Kidney tubule cell (primary cell): ENCODE measurements around the gene MUS81.
"Not testable (repeated sequence)": the region's sequence is repeated elsewhere in the genome, so short reads cannot be mapped to it uniquely, and the experiment has no call there.

Source experiments
- DNase-seq: peaks from one replicate; pipeline ENCODE4 v3.0.0-alpha.2; 2018; ENCODE audit warnings: low spot score

The MUS81 gene

GRCh38 chr11:65860278-65861164 lies at the start of gene MUS81:
Gene MUS81 (plus strand): TSS chr11:65860433. CDS start chr11:65860754, 321 bp downstream.
- DNase-seq, result peak; percentile 98

GRCh38 chr11:65811764-65812475 lies 48.3 kb upstream of the MUS81 start:
- no peak for DNase-seq

GRCh38 chr11:65814131-65814985 lies 45.9 kb upstream of the MUS81 start:
- DNase-seq, result peak; percentile 16

GRCh38 chr11:65814986-65815565 lies 45.2 kb upstream of the MUS81 start:
- no peak for DNase-seq

GRCh38 chr11:65816696-65817095 lies 43.5 kb upstream of the MUS81 start:
- no peak for DNase-seq

- DNase-seq, result no peak
These were observed 42.9 kb upstream of the MUS81 start for GRCh38 chr11:65817312-65817834.

GRCh38 chr11:65817835-65818680 lies 42.2 kb upstream of the MUS81 start:
- DNase-seq, result peak; percentile 86

- no peak for DNase-seq
These were observed 39.1 kb upstream of the MUS81 start for GRCh38 chr11:65821107-65821506.

GRCh38 chr11:65822776-65823528 lies 37.3 kb upstream of the MUS81 start:
- DNase-seq, result no peak

- DNase-seq, result no peak
These were observed 33.1 kb upstream of the MUS81 start for GRCh38 chr11:65826984-65827735.

GRCh38 chr11:65829459-65829858 lies 30.8 kb upstream of the MUS81 start:
- DNase-seq, result no peak

GRCh38 chr11:65832231-65832630 lies 28.0 kb upstream of the MUS81 start:
- not testable (repeated sequence) for DNase-seq

- DNase-seq, result peak; percentile 87
These were observed 26.8 kb upstream of the MUS81 start, which contains the start of gene SNX32 for GRCh38 chr11:65833297-65834030. Gene SNX32 (plus strand): TSS chr11:65833963. CDS start chr11:65834066, 103 bp downstream.

GRCh38 chr11:65834202-65834601 lies 26.0 kb upstream of the MUS81 start:
- DNase-seq, result no peak

GRCh38 chr11:65842144-65842543 lies 18.1 kb upstream of the MUS81 start:
- DNase-seq, result no peak

GRCh38 chr11:65843811-65844210 lies 16.4 kb upstream of the MUS81 start:
- no peak for DNase-seq

- DNase-seq, result no peak
These were observed 15.9 kb upstream of the MUS81 start for GRCh38 chr11:65844231-65844872.

- no peak for DNase-seq
These were observed 12.5 kb upstream of the MUS81 start for GRCh38 chr11:65847746-65848145.
